ENCODE data around the gene GLIS1.

GLIS1 gene

DNA sequence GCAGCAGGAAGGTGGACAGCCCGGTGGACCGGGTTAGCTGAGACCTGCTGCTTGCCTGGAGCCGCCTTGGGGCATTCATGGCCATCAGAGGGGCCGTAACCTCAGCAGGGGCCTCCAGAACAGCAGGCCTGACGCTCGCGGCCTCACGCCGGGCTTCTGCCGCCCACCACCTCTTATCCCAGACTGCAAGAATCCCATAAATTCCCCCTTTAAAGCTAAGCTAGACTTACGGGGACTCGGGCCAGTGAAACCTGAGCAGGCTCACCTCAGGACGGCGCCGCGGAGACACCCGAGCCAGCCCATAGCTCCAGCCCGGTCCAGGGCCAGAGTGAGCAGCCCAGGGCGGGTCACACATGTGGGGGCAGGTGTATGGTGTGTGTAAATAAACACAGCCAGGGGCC lies 132.3 kb downstream of the GLIS1 start:
- DNase-seq: no peak

DNA sequence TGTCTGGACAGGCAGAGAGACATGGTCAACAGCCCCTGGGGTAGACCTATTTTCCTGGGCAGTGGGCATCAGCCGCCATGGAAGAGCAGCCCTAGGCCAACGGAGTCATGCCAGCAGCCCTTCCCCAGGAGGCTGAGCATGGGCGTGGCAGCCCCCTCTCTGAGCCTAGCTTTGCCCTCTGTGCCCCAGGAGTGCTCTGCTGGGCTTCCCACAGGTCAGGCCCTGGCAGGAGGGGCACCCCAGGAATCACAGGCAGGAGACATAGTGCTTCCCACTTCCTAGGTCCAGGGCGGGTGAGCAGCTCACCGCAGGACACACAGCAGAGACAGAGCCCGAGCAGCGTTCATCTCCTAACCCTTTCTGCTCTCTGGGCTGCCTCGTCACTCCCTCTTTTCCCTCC lies 132.8 kb downstream of the GLIS1 start:
- no peak for DNase-seq

DNA sequence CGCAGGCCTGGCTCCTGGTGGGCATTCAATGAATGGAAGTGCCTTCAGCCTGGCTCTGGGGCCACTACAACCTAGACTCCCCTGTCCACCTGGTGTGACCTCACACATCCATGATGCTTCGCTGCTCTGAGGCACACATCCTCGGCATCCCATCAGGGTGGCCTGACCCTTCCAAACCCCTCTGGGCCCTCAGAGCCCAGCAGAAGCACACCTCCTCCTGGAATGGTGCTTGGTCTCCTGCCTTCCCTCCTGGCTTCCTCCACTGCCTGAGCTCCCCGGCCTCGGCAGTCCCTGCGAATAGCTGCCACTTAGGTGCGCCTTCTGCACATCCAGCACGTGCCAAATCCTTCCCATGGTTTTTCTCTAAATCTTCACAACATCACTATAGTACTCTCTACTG lies 133.8 kb downstream of the GLIS1 start:
- no peak for DNase-seq

- DNase-seq: no peak
Measured at GRCh38 chr1:53604291-53604919, 134.6 kb downstream of the GLIS1 start.

DNA sequence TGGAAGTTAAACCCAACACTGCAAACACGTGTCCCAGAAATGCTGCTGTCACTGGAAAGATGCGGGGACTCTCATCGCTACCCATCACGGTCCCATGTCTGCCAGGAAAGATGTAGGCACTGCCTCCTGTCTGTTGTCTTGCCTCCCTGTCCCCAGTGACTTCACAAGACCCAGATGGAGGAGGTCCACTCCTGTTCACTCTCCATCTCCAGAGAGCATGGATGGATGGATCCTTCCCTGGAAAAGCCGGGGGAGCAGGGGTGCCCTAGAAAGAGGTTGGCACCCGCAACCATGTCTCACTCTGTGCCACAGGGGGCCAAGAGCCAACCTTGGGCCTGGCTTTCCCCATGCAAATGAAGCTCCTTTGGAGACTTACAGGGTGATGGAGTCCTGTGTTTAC lies 135.5 kb downstream of the GLIS1 start:
- no peak for DNase-seq

- DNase-seq: no peak
Measured at GRCh38 chr1:53601867-53602775, 136.8 kb downstream of the GLIS1 start.

DNA sequence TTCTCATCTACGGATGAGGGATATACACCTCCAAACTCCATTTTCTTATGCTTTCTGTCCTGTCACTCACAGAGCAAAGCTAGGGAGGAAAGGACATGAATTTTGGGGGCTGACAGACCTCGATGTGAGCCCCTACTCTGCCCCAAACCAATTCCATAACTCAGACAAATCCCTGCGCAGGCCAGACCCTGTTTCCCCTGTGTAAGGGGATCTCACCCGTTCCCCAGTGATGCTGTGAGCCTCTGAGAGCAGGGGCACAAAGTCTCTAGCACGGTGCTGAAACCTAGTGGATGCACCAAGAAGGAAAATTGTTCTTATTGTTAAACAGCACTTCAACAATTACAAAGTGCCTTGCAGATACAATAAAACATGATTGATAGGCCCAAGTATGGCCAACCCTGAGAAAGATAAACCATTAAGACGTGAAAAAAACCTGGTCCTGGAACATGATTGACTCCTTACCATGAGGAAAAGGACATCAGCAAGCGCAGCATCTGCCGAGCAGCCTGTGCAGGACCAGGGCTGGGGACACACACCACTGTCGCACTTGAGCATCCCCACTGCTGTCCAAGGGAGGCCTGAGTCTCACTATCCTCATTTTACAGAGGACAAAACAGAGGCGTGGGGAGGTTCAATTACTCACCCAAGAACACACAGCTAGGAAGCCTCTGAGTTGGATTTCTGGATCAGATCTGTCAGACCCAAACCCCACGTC lies 137.8 kb downstream of the GLIS1 start:
- no peak for DNase-seq

DNA sequence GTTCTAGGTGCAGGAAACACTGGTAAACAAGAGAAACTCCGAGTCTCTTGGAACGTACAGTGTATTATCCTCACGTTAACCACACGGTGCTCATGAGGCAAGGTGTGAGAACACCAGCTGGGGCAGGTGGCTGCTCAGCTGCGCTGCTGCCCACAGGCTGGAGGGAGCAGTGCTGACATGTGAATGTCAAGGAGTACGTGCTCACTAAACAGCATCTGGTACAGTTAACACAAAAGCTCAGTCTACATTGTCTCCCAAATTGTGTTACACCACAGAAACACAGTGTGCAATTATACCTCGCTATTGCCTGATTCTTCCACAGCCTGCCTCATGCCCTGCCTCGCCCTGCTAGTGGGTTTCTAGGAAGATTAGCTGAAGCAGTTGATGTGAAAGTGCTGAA lies 138.4 kb downstream of the GLIS1 start:
- DNase-seq: no peak

GRCh38 chr1:53600001-53600400 lies 139.0 kb downstream of the GLIS1 start:
- no peak for DNase-seq

DNA sequence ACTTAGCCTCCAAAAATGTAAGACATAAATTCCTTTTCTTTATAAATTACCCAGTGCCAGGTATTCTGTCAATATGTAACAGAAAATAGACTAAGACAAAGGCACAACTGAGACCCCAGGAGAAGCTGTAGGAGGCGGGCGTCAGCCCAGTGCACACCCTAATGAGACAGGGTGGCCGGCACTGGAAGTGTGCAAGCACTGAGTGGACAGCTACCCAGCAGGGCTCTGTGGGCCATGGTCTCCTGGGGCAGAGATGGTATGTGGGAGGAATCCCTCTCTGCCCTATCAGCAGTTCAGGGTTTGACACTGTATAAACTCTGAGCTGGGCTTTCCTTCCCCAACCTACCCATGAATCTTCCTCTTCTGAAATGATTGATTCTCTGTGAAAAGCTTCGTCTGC lies 139.5 kb downstream of the GLIS1 start:
- no peak for DNase-seq

DNA sequence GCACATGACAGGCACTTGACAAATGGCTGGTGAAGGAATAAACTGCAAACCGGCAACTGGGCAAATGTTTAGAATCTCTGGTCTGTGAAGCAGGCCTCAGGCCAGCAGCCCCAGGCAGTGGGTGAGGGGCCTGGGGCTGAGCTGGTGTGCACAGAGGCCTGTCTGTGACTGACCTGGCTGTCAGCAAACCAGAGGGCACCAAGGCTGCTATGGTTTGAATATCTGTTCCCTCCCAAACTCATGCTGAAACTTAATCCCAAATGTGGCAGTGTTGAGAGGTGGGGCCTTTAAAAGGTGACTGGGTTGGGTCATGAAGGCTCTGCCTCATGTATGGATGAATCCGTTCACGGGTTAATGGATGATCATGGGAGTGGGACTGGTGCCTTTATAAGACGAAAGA lies 140.0 kb downstream of the GLIS1 start:
- DNase-seq: no peak

GRCh38 chr1:53595906-53596305 lies 143.1 kb downstream of the GLIS1 start:
- no peak for DNase-seq

GRCh38 chr1:53594391-53595180 lies 144.4 kb downstream of the GLIS1 start:
- no peak for DNase-seq

- DNase-seq: no peak
Measured at GRCh38 chr1:53593758-53594380, 145.1 kb downstream of the GLIS1 start.

GRCh38 chr1:53592985-53593757 lies 145.8 kb downstream of the GLIS1 start:
- DNase-seq: no peak

GRCh38 chr1:53592521-53592982 lies 146.4 kb downstream of the GLIS1 start:
- no peak for DNase-seq

GRCh38 chr1:53591924-53592323 lies 147.0 kb downstream of the GLIS1 start:
- no peak for DNase-seq

DNA sequence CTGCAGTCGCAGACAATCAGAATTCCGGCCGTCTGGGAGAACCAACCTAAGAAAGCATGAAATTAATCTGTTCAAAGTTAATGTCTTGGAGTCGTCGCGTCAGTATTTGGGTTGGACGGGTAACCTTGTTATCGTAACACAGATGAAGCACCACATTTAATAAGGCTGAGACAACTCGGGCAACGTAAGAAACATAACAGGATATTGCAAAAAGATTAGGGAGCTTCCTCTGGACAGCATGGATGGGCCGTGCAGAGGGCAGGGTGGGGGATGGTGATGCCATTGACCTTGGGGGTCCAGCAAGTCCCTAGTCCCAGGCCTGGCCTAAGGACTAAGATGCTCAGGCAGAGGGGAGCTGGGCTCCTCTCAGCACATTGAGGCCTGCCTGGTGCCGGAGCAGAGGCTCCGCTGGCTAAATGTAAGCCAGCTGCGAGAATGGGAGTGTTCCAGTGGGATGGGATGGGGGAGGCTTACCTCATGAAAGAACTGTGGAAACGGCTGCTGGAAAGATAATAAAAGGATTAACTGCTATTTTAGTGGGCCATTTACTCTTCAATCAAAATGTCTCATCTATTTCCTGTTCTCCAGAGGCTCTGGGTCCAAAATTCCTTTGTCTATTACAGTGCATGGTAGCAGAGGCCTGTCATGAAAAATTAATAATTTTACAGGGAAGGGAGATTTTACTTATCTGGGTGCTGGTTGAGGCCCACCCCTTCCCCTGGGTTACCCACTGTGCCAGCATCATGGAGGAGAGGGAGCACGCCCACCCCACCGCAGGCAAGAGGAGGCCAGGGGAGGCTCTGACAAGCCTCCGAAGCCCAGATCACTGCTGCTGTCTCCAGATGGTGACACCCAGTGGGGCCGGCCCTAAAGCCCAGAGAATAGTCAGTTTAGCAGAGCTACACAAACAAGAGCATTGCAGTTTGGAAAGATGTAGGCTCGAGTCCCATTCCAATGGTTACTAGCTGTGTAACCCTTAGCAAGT lies 148.1 kb downstream of the GLIS1 start:
- no peak for DNase-seq

- no peak for DNase-seq
Measured at GRCh38 chr1:53590104-53590503, 148.9 kb downstream of the GLIS1 start.

Measured in stimulated activated CD4-positive, alpha-beta T cell treated with anti-CD3 and anti-CD28 coated beads, Interleukin-4, amount 100 ng/mL, for 4 hours (primary cell).